Right atrium auricular region (tissue), 2 donors: ENCODE measurements around the gene AGK. TPM values are rescaled to one million over a fixed set of nuclear protein-coding genes. Genes with fewer than 3 reads are reported as not detected.
A peak's percentile ranks its signal among the peaks of the same experiment; 100 is the strongest.
"Not testable (repeated sequence)": the region's sequence is repeated elsewhere in the genome, so short reads cannot be mapped to it uniquely, and the experiment has no call there.

ENCODE experiments used
- DNase-seq: peaks from one replicate; pipeline ENCODE4 v3.0.0-alpha.2; 2019; ENCODE audit warnings: low spot score
- H3K27ac ChIP-seq, 2 donors: fragments of 200-600 bp; sonication (generic); 1 replicate in 1 of 2; 2 replicates in 1 of 2; pipeline ENCODE4 v1.5.1; 2016 to 2019
- H3K27me3 ChIP-seq, 2 donors: fragments of 200-600 bp; sonication (generic); one replicate each; pipeline versions ENCODE4 v1.5.1 to v1.6.0; 2017 to 2019
- H3K36me3 ChIP-seq: fragments of 200-600 bp; sonication (generic); one replicate; pipeline ENCODE4 v1.5.1; 2016
- H3K4me1 ChIP-seq, 2 donors: fragments of 200-600 bp; sonication (generic); one replicate each; pipeline versions ENCODE4 v1.5.1 to v1.6.0; 2017 to 2019
- H3K4me3 ChIP-seq, 2 donors: fragments of 200-600 bp; sonication (generic); 1 replicate in 1 of 2; 2 replicates in 1 of 2; pipeline ENCODE4 v1.5.1; 2017 to 2019; ENCODE audit warnings: mild to moderate bottlenecking in 1 of 2, moderate library complexity in 1 of 2
- H3K9me3 ChIP-seq, 2 donors: fragments of 200-600 bp; sonication (generic); one replicate each; pipeline ENCODE4 v1.5.1; 2019
- CTCF ChIP-seq, 2 donors: fragments of 200-600 bp; sonication (generic); IDR thresholded peaks; one replicate each; pipeline ENCODE4 v1.5.1; 2019; ENCODE audit warnings: antibody characterized with exemption in 2 of 2
- total RNA-seq, 2 donors: library from RNA; depleted of rRNA; stranded (reverse); fragments of >200 nt; gene quantifications; one replicate each; pipeline ENCODE4 v1.1.0, GENCODE V29; 2016

Gene AGK
- total RNA-seq, 2 donors from 2014 or later = 24.2 to 41.9 TPM

GRCh38 chr7:141646826-141647480 is 95.7 kb downstream of the AGK start:
- peaks cover 0 to 14% of the 10 kb centered on the region in 2 donors for H3K4me1 ChIP-seq
- no peaks in the 10 kb centered on the region for H3K9me3 ChIP-seq

GRCh38 chr7:141647701-141648100 is 96.5 kb downstream of the AGK start:
- peaks cover 0 to 14% of the 10 kb centered on the region in 2 donors for H3K4me1 ChIP-seq
- not testable (repeated sequence) for H3K27me3 ChIP-seq, H3K9me3 ChIP-seq, H3K27ac ChIP-seq, H3K4me3 ChIP-seq, H3K36me3 ChIP-seq, DNase-seq

More at GRCh38 chr7:141646826-141647480, 95.7 kb downstream of the AGK start:
- no peak for TF ChIP-seq CTCF (IDR thresholded peaks at IDR 0.05)
- Histone ChIP-seq H3K36me3 (no peaks in the 10 kb centered on the region), H3K27ac (no peak overlapping the region), H3K4me3 (no peak overlapping the region), H3K27me3 (no peaks in the 10 kb centered on the region)
- DNase-seq = no peak

- TF ChIP-seq CTCF (IDR thresholded peaks at IDR 0.05) = no peak
- Histone ChIP-seq H3K27me3 (no peaks in the 10 kb centered on the region), H3K4me1 (peaks cover 0 to 14% of the 10 kb centered on the region in 2 donors), H3K9me3 (no peaks in the 10 kb centered on the region), H3K36me3 (peaks cover 8% of the 10 kb centered on the region), H3K27ac (no peak overlapping the region), H3K4me3 (no peak overlapping the region)
- no peak for DNase-seq
These were observed 97.3 kb downstream of the AGK start for GRCh38 chr7:141648276-141649114.

GRCh38 chr7:141649137-141649864 is 98.1 kb downstream of the AGK start:
- H3K9me3 ChIP-seq = no peaks in the 10 kb centered on the region
- no peak for DNase-seq
- no peak for TF ChIP-seq CTCF (IDR thresholded peaks at IDR 0.05)
- peaks cover 8% of the 10 kb centered on the region for H3K36me3 ChIP-seq
- no peaks in the 10 kb centered on the region for H3K27me3 ChIP-seq
- H3K4me1 ChIP-seq = peaks cover 0 to 14% of the 10 kb centered on the region in 2 donors
- H3K27ac ChIP-seq = no peak overlapping the region
- no peak overlapping the region for H3K4me3 ChIP-seq

- peak; percentile 78 for DNase-seq
- Histone ChIP-seq H3K27ac (no peak overlapping the region), H3K9me3 (no peaks in the 10 kb centered on the region), H3K36me3 (peaks cover 8% of the 10 kb centered on the region), H3K27me3 (no peaks in the 10 kb centered on the region), H3K4me1 (peaks cover 0 to 14% of the 10 kb centered on the region in 2 donors), H3K4me3 (no peak overlapping the region)
- peak; percentile 51 to 81 for TF ChIP-seq CTCF (IDR thresholded peaks at IDR 0.05)
These were observed 98.8 kb downstream of the AGK start for GRCh38 chr7:141649865-141650634.
